Thyroid gland (tissue), 4 donors: ENCODE measurements around the gene COMP.

Experiments used
- CTCF ChIP-seq, 6 experiments: fragments of 200-600 bp in 3 of 6; fragments of 450-650 bp in 3 of 6; sonication (generic) in 3 of 6; IDR thresholded peaks; one replicate each; pipeline ENCODE4 v1.5.1; 2016 to 2019; ENCODE audit warnings: antibody characterized with exemption in 6 of 6, mild to moderate bottlenecking in 2 of 6, inconsistent platforms in 1 of 6, moderate library complexity in 1 of 6
- POLR2A ChIP-seq, 2 donors: fragments of 450-650 bp; IDR thresholded peaks; one replicate each; pipeline ENCODE4 v1.6.1; 2017; ENCODE audit warnings: antibody characterized with exemption in 2 of 2, mild to moderate bottlenecking in 2 of 2, moderate library complexity in 1 of 2

DNA sequence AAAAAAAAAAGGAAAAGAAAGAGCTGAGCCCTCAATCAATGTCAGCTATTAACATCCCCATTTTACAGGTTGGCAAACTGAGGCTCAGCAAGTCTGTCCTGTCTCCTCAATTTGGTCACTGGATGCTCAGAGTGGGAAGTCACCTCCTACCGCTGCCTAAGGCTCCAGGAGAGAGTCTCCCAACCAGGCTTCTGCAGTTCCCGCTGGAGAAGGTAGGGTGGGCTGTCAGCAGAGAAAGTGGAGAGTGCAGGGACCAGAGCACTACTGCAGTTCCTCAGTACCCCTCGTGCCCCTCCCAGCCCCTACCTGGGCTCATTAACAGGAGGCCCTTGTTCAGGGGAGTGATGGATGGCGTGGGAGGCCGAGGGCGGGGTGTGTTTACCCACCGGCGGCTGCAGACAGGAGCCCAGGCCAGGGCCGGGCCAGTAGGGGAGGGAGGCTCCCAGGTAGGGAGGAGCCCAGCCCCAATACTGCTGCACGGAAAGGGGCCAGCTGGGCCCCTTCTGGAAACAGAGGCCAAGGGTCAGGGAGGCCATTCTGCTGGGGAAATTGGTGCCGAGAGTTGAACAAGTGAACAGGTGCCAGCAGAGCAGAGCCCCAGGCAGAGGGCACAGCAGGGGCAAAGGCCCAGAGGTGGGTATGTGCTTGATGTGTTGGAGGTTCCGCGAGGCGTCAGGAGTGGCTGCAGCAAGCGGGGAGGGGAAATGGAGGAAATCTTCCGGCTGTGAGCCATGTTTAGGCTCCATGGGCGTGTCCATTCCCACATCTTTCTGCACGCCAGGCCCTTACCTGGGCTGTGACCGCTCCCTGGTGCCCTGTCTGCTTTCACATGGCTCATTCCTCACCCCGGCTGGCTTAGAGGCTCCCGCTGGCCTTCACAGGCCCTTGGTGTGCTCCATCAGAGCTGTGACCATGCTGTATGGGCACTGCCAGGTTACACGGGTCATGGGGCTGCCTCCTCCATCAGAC, 7.6 kb upstream of the COMP start:
- TF ChIP-seq CTCF (IDR thresholded peaks at IDR 0.05) = no peak
- no peak for TF ChIP-seq POLR2A (IDR thresholded peaks at IDR 0.05)
